GM18909 (cell line): ENCODE results near the gene HS3ST6.
"Not testable (repeated sequence)": the region's sequence is repeated elsewhere in the genome, so short reads cannot be mapped to it uniquely, and the experiment has no call there.

Source experiments
- ATAC-seq: cut with Tn5 transposase; IDR thresholded peaks from one replicate; pipeline ENCODE4 v1.9.1; 2021; ENCODE audit warnings: mild to moderate bottlenecking; ENCODE audit not compliant: unreplicated experiment, poor library complexity

Gene HS3ST6

DNA sequence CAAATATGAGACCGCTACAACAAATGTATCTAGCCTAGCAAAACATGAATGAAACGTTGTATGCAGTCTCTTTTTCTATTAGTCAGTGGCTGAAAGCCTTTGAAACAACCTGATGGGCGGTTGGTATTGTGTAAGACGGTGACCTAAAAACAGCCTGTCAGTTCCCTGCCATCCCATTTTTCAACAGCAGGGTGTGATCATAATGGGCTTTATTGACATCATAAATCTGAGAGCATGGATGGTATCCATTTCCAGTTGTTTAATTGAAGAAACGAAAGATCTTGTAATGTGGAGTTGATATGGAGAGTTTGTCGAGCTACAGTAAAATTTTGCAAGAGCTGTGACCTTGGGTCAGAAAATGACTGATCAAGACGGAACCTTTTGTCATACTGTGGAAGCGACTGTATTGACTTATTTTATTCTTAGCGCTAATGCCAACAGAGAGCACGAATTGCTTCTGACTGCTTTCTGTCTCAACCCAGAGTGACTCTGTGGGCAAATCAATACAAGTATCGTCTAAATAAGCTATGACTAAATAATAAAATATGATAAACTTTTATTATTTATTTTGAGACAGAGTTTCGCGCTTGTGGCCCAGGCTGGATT lies 34.0 kb downstream of the HS3ST6 start:
- ATAC-seq: no peak

DNA sequence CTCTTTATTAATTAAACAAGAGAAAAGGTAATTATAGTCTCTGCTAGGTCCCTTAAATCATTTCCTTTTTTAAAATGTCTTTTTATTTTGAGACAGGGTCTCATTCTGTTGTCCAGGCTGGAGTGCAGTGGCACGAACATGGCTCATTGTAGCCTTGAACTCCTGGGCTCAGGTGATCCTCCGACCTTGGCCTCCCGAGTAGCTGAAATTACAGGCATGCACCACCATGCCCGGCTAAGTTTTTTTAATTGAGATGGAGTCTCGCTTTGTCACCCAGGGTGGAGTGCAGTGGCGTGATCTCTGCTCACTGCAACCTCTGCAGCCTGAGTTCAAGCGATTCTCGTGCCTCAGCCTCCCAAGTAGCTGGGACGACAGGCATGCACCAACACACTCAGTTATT lies 37.0 kb downstream of the HS3ST6 start:
- ATAC-seq: not testable (repeated sequence)

DNA sequence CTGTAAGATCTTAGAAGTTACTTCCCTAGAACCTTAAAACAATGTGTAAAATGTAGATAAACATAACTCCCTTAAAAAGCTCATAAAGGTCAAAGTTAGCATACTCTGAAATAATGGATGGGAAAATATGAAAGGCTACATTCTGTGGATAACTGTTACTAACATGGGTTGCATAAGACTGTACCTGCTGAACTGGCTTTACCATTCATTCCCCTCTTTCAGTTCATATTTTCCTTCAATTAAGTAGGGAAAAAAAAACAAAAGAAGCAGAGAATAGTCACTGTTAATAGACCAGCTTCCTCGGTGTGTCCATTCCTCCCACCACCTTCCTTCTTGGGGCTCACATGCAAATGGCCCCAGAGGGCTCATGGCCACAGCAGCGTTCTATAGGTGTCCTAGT lies 38.7 kb downstream of the HS3ST6 start:
- no peak for ATAC-seq

DNA sequence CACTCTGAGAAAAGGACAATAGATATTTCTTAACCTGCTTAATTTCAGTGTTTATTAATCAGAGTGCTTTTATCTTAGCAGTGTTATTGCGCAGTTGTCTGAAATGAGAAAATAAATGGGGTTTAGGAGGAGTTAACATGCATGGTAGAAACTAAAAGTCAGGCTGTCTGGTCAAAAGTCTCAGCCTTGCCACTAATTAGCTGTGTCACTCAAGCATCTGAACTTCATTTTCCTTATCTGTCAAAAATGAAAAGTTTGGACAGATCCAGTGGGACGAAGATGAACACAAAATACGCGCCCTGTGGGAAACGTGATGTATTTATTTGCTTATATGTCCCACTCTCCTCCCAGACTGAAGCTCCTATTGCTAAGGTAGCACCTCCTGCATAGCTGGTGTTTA lies 40.0 kb downstream of the HS3ST6 start:
- no peak for ATAC-seq

DNA sequence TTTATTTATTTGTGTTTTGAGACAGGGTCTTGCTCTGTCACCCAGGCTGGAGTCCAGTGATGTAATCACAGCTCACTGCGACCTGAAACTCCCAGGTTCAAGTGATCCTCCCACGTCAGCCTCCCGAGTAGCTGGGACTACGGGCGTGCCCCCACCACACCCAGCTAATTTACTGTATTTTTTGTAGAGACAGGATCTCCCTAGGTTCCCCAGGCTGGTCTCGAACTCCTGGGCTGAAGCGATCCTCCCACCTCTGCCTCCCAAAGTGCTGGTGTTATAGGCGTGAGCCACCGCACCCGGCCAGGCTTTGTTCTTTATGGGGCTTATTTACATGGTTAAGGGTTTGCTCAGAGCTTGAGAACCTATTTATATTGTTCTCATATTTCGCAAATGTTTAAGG lies 40.4 kb downstream of the HS3ST6 start:
- ATAC-seq: no peak

DNA sequence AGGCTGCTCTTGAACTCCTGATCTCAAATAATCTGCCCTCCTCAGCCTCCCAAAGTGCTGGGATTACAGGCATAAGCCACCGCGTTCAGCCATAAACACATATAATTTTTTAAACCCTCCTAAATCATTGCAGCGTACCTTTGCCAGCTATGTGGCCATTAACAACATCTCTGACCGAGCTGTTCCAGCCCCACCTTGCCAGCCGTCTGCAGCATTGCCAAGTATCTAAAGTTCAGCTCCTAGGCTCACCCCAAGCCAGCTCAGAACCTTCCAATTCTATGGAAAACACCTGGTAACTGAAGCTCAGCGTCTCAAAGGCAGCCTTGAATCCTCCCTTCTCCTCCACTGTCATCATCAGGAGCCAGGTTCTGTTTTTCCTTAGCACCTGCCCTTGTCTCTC lies 41.1 kb downstream of the HS3ST6 start:
- no peak for ATAC-seq

DNA sequence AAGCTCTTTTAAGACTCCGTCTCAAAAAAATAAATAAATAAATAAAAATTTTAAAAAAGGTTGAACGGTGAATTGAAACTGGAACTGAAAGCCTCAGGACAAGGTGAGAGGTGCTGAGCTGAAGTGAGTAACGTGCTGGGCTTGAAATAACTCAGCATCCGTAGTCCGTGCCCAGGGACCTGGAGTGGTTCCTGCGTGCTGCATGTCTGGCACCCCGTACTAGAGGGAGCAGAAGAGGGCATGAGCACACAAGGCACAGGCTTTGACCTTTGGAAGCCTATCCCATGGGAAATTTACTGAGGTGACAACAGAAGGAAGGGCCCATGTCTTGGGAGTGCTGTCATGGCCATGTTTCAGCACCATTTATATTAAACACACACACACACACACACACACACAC lies 41.7 kb downstream of the HS3ST6 start:
- no peak for ATAC-seq

DNA sequence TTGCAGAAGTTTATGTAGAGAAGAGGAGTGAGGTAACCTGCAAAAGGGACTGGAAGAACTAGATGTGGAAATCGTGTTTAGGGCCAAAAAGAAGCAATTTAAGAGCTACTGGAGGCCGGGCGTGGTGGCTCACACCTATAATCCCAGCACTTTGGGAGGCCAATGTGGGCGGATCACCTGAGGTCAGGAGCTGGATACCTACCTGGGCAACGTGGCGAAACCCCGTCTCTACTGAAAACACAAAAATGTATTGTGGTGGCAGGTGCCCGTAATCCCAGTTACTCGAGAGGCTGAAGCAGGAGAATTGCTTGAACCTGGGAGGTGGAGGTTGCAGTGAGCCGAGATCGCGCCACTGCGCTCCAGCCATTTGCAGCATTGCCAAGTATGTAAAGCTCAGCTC lies 42.1 kb downstream of the HS3ST6 start:
- not testable (repeated sequence) for ATAC-seq

DNA sequence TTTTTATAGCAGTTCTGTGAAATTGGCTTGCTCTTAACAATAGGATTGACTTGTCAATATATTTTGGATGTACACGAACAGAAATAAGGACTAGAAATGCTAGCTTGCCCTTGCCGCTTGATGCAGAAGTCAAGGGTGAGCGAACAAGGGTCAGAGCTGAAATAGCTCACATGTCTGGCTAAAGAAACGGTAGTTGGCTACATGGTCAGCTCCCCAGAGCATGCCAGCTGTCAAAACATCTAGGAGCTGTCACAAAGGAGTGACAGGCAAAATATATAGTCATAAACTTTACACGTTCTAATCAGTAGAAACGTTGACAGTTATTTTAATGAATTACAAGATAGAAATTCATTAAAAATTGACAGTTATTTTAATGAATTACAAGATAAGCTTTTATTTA lies 43.4 kb downstream of the HS3ST6 start:
- no peak for ATAC-seq

DNA sequence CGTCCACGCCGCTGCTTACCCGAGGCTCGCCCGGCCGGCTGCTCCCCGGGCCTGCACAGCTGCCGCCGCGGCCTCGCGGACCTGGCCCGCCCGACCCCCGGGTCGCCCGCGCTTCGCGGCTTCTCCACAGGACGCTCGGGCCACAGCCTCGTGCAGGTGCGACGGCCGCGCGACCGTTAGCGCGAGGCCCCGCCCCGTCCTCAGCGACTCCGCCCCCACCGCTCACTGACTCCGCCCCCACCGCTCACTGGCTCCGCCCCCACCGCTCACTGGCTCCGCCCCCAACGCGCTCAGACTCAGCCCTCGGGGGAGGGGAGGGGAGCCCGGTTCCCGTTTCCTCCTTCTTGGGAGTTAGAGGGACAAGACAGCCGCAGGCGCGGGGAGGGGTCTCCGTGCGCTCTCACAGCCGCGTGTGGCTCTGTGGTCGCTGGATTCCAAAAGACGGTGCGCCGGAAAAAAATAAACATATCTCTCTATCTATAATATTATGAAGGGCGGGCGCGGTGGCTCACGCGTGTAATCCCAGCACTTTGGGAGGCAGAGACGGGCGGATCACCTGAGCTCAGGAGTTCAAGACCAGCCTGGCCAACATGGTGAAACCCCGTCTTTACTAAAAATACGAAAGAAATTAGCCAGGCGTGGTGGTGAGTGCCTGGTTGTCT lies 46.1 kb downstream of the HS3ST6 start, which contains the start of gene MEIOB:
TSS of gene MEIOB (minus strand) at position 191 of the 662 bp plus-strand sequence. CDS start 3,989 bp downstream, outside the sequence.
- ATAC-seq: no peak

DNA sequence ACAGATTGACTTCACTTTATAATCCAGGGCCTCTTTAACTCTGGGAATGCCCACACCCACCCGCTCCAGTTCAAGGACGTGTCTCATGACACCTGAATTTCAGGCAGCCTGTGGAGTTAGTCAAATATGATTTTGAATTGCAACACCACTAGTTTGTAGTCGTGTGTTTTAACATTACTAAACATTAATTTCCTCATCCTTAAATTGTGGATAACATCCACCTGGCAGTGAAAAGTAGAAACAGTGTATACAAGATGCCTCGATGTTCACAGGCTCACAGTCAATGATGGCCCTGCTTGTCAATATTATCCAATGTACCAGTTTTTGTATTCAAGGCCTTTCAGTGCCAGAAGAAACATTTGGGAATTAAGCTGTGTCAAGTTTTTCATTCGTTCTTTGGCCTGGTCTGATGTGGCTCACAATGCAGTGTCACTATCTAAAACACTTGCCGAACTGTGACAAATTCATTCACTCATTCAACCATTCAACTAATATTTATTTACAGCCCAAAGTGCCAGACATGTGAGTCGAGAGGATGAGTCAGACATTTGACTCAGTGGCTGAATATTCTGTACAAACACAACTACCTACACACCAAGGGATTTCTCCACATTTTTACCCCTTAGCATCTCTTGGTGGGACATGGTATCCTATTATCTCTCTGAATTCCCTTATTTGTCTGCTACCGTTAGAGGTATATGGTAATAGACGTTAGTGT lies 47.7 kb downstream of the HS3ST6 start:
- ATAC-seq: no peak

DNA sequence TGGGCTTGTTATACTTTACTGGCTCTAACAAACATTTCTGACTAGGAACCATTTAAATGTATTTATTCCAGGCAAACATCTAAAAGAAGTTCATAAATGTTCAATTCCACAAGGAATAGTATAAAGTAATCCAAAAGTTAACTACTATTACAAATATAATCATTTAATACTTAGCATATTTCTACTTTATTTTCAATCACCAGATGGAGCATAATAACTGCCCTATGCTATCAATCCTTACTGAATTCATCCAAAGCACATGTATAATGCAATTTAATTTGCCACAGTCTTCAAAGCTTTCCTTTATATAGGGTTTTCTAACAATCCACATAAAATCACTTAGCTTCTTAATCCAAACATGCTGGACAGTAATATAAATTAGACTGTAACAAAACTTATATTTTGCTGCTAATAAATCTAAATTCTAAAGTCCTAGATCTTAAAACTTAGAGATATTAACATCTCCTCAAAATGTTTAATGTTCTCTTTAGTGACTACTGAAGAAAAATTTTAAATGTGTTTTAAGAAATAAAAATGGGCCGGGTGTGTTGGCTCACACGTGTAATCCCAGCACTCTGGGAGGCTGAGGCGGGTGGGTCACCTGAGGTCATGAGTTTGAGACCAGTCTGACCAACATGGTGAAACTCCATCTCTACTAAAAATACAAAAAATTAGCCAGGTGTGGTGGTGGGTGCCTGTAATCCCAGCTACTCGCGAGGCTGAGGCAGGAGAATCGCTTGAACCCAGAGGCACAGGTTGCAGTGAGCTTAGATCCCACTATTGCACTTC lies 52.1 kb downstream of the HS3ST6 start:
- no peak for ATAC-seq

DNA sequence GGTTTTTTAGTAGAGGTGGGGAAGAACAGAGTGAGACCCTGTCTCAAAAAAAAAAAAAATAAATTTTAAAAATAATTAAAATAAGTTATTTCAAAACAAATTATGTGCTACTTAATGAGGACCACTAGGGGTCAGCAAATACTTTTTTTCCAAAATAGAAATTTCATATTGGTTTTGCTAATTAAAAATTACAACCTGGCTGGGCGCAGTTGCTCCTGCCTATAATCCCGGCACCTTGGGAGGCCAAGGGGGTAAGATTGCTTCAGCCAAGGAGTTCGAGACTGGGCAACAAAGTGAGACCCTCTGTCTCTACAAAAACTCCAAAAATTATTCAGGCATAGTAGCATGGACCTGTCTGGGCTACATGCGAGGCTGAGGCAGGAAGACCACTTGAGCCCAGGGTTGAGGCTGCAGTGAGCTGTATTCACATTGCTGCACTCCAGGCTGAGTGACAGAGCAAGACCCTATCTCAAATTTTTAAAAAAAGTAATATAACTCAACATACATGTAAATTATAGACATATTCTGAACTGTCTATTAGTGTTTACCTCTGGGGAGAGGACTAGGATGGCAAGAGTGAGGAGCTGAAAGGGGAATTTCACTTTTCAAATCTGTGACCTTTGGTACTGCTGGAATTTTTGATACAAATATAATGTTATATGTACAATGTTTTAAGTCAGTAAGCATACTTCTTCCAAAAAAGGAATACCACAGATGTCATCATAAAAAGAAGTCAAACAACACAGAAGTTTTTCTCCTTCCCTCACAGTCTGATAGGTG lies 54.3 kb downstream of the HS3ST6 start:
- no peak for ATAC-seq

DNA sequence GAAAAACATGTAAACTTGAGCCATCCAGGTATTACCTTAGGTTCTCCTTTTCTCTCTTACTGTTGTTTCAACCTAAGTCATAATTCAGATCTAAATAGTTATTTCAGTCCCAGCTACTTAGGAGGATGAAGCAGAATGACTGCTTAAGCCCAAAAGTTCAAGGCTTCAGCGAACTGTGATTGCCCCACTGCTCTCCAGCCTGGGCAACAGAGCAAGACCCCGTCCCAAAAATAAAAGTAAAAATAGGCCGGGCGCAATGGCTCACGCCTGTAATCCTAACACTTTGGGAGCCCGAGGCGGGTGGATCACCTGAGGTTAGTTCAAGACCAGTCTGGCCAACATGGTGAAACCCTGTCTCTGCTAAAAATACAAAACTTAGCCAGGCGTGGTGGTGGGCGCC lies 55.8 kb downstream of the HS3ST6 start:
- no peak for ATAC-seq

DNA sequence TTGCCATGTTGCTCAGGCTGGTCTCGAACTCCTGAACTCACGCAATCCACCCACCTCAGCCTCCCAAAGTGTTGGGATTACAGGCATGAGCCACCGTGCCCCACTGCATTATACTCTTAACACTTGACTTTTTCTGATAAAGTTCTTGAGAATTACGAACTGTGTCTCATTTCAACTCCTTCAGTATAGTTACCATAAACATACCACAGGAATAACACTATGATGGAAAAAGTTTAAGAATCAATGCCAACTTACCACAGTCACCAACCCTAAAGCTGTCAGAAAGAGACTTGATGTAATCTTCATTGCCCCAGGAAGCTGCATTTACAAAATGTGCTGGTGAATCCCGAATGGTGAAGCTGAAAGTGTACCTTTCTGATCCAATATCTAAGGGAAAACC lies 56.5 kb downstream of the HS3ST6 start:
- ATAC-seq: no peak
